Colonic mucosa (tissue), 4 donors: Measurements from ENCODE around the gene GALNT10. TPM values are rescaled to one million over a fixed set of nuclear protein-coding genes. Genes with fewer than 3 reads are reported as not detected.
"Not testable (repeated sequence)": the region's sequence is repeated elsewhere in the genome, so short reads cannot be mapped to it uniquely, and the experiment has no call there.

Source experiments
- DNase-seq: peaks from one replicate; pipeline ENCODE4 v3.0.0-alpha.2; 2020
- H3K27ac ChIP-seq: fragments of 200-600 bp; one replicate; pipeline ENCODE4 v1.8.0; 2021
- H3K27me3 ChIP-seq: fragments of 200-600 bp; one replicate; pipeline ENCODE4 v1.8.0; 2021
- H3K36me3 ChIP-seq: fragments of 200-600 bp; one replicate; pipeline ENCODE4 v1.8.0; 2021
- H3K4me1 ChIP-seq: fragments of 200-600 bp; one replicate; pipeline ENCODE4 v1.8.0; 2021; ENCODE audit warnings: mild to moderate bottlenecking
- H3K4me3 ChIP-seq: fragments of 200-600 bp; one replicate; pipeline ENCODE4 v1.8.0; 2021
- H3K9ac ChIP-seq, 2 donors: one replicate each; pipeline ENCODE4 v1.7.0; 2013; ENCODE audit warnings: control low read depth in 2 of 2, low read depth in 2 of 2, low read length in 2 of 2
- H3K9me3 ChIP-seq: fragments of 200-600 bp; one replicate; pipeline ENCODE4 v1.8.0; 2021
- CTCF ChIP-seq: fragments of 200-600 bp; IDR thresholded peaks from one replicate; pipeline ENCODE4 v1.8.0; 2022; ENCODE audit warnings: antibody characterized with exemption, mild to moderate bottlenecking
- intact Hi-C: fragments of 100-400 bp; cut with DNase I; formaldehyde crosslinking; loops from one replicate; pipeline ENCODE4 v1.14.1; 2022
- total RNA-seq, 2 donors: library from RNA; stranded (reverse); fragmentation: NEBNext Ultra II Directional in 1 of 2; extraction: Animal tissue kit (Norgen Biotek cat#: 25700) in 1 of 2; gene quantifications; one replicate each; pipeline ENCODE4 v1.2.1, GENCODE V29; 2021
- donor health status: healthy.
- donor health status: DM: no; HTN: no; CAD: no.
- donor health status: DM: no; HTN: no; CAD: no.

The GALNT10 gene
- total RNA-seq, 2 donors from 2014 or later = 40.0 to 46.7 TPM

DNA sequence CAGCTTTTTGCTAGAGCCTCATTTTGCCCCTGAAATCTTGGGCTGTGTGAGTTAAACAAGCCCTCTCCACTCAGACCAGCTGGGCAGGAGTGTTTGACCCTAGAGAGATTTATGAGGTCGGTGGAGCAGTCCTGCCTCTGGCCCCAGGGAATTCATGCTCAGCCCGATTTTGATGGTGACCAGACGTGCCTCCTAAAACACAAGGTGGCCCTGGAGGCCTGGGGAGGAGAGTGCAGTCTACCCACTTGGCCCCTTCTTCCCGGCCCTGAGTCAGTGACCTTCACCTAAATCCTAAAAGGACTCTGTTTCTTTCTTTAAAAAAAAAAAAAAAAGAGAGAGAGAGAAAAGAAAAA lies 168.7 kb downstream of the GALNT10 start:
- Histone ChIP-seq H3K4me3 (no peak overlapping the region), H3K9me3 (no peaks in the 10 kb centered on the region), H3K4me1 (no peaks in the 10 kb centered on the region), H3K36me3 (no peaks in the 10 kb centered on the region), H3K9ac (no peak overlapping the region), H3K27ac (no peak overlapping the region), H3K27me3 (no peaks in the 10 kb centered on the region)
- TF ChIP-seq CTCF = no peak
- no peak for DNase-seq
- intact Hi-C loops = no loop called here

- H3K27me3 ChIP-seq, DNase-seq, H3K9ac ChIP-seq, intact Hi-C loops, H3K4me3 ChIP-seq, H3K36me3 ChIP-seq, H3K4me1 ChIP-seq, H3K27ac ChIP-seq, H3K9me3 ChIP-seq: not testable (repeated sequence)
These were observed 169.7 kb downstream of the GALNT10 start for GRCh38 chr5:154360241-154360640.

- no peak for DNase-seq
- Histone ChIP-seq H3K27me3 (no peaks in the 10 kb centered on the region), H3K27ac (no peak overlapping the region)
These were observed 172.9 kb downstream of the GALNT10 start for GRCh38 chr5:154363411-154363810.

DNA sequence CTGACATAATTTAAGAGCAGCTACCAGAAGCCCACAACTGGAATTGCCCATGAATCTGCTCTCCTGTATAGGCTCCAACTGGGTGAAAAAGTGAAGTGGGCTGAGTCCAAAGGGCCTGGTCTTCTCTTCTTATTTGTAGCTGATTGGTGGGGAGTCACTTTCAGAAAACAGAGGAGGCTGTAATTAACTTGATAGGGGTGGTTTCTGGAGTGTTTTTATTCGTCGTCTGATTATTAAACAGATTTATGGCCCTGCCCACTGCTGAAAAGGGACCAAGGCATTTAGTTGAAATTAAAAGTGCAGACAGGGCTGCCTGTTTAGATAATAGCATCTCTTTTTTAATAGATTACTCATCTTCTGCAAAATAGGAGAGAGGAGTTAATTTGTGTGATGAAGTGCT lies 174.2 kb downstream of the GALNT10 start:
- Histone ChIP-seq H3K9ac (no peak overlapping the region), H3K27me3 (no peaks in the 10 kb centered on the region), H3K27ac (no peak overlapping the region), H3K4me1 (no peaks in the 10 kb centered on the region), H3K36me3 (no peaks in the 10 kb centered on the region), H3K4me3 (no peak overlapping the region), H3K9me3 (no peaks in the 10 kb centered on the region)
- TF ChIP-seq CTCF = no peak
- intact Hi-C loops = no loop called here
- no peak for DNase-seq

More at GRCh38 chr5:154363411-154363810, 172.9 kb downstream of the GALNT10 start:
- TF ChIP-seq CTCF = no peak
- intact Hi-C loops = no loop called here
- H3K36me3 ChIP-seq = no peaks in the 10 kb centered on the region
- H3K4me3 ChIP-seq = no peak overlapping the region
- no peaks in the 10 kb centered on the region for H3K9me3 ChIP-seq
- no peaks in the 10 kb centered on the region for H3K4me1 ChIP-seq
- no peak overlapping the region for H3K9ac ChIP-seq

DNA sequence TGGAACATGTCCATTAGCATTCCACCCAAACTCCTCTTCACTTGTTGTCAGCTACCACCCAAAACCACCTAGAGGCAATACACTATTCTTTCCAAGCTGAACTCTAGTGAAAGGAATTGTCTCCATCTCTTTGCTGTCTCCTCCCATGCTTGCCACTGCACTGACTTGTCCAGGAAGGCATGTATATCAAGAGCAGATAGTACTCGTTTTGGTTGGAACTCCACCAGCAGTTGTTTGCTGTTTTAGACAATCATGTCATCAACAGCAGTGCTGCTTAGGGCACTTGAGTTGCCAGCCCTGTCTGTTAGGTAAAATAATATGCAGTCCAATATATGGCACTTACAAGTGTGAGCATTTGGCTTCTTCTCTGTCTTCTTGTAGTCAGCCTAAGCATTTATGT lies 175.3 kb downstream of the GALNT10 start:
- Histone ChIP-seq H3K4me1 (no peaks in the 10 kb centered on the region), H3K36me3 (no peaks in the 10 kb centered on the region), H3K27me3 (no peaks in the 10 kb centered on the region), H3K27ac (no peak overlapping the region), H3K4me3 (no peak overlapping the region), H3K9me3 (no peaks in the 10 kb centered on the region), H3K9ac (no peak overlapping the region)
- no peak for TF ChIP-seq CTCF
- no peak for DNase-seq
- intact Hi-C loops = no loop called here

GRCh38 chr5:154366353-154366752 lies 175.8 kb downstream of the GALNT10 start:
- no peaks in the 10 kb centered on the region for H3K27me3 ChIP-seq
- no peak overlapping the region for H3K9ac ChIP-seq
- DNase-seq = no peak
- H3K4me1 ChIP-seq = no peaks in the 10 kb centered on the region
- H3K9me3 ChIP-seq = no peaks in the 10 kb centered on the region
- H3K36me3 ChIP-seq = no peaks in the 10 kb centered on the region
- no peak overlapping the region for H3K27ac ChIP-seq
- no peak for TF ChIP-seq CTCF
- no peak overlapping the region for H3K4me3 ChIP-seq
- intact Hi-C loops = no loop called here
